Vagina (tissue), 2 donors: ENCODE data around the gene CYP17A1.

Experiments used
- POLR2AphosphoS5 ChIP-seq, 2 donors: sonication (generic); formaldehyde crosslinking; IDR thresholded peaks; one replicate each; pipeline ENCODE4 v1.9.0; 2017; ENCODE audit warnings: antibody characterized with exemption in 2 of 2, mild to moderate bottlenecking in 2 of 2, low read depth in 1 of 2; ENCODE audit not compliant: insufficient read depth in 1 of 2
- TF ChIP-seq, protein P1 (sequence below), 3 experiments: fragments of 450-650 bp in 2 of 3; fragments of 200-600 bp in 1 of 3; sonication (generic) in 1 of 3; IDR thresholded peaks; one replicate each; pipeline ENCODE4 v1.5.1; 2017 to 2019; ENCODE audit warnings: antibody characterized with exemption in 3 of 3, mild to moderate bottlenecking in 2 of 3, moderate library complexity in 2 of 3

DNA sequence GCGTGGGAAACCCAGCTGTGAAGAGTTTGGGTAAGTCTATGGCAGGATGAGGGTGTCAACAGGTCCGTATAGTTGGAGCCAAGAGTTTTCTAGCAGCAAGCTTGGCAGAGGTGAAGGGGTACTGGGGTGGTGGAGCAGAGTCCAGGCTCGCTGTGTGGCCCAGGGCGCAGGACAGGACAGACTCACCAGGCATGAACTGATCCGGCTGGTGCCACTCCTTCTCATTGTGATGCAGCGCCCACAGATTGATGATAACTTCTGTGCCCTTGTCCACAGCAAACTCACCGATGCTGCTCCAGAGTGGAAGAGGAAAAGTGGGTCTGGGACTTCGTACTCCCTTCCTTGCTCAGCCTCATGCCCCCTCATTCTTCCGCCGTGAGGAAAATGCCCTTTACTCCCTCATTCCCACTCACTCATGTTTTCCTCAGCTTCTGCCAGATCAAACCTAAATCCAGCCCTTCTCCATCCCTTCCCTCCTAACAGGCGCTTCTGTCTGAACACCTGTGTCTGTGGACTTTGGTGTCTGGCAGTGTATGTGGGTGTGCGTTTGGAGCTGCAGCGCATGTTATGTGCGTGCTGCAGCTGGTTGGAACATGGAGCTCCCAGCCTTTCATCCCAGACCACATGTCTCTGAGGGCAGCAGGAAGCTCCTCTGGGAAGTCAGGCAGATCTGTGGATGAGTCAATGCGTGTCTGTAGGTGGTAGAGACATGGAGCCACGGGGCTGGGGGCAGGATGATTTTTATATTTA is 5.7 kb downstream of the CYP17A1 start:
- TF ChIP-seq, protein P1, sequence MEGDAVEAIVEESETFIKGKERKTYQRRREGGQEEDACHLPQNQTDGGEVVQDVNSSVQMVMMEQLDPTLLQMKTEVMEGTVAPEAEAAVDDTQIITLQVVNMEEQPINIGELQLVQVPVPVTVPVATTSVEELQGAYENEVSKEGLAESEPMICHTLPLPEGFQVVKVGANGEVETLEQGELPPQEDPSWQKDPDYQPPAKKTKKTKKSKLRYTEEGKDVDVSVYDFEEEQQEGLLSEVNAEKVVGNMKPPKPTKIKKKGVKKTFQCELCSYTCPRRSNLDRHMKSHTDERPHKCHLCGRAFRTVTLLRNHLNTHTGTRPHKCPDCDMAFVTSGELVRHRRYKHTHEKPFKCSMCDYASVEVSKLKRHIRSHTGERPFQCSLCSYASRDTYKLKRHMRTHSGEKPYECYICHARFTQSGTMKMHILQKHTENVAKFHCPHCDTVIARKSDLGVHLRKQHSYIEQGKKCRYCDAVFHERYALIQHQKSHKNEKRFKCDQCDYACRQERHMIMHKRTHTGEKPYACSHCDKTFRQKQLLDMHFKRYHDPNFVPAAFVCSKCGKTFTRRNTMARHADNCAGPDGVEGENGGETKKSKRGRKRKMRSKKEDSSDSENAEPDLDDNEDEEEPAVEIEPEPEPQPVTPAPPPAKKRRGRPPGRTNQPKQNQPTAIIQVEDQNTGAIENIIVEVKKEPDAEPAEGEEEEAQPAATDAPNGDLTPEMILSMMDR (IDR thresholded peaks at IDR 0.05): no peak
- TF ChIP-seq POLR2AphosphoS5 (IDR thresholded peaks at IDR 0.05; ENCODE audit: insufficient read depth in 1 of 2, low read depth in 1 of 2): no peak
